GM23248 (cell line): ENCODE data around the gene SEMA6D. TPM values are rescaled to one million over a fixed set of nuclear protein-coding genes. Genes with fewer than 3 reads are reported as not detected.
"Not testable (repeated sequence)": the region's sequence is repeated elsewhere in the genome, so short reads cannot be mapped to it uniquely, and the experiment has no call there.

Experiments used
- DNase-seq: peaks from one replicate; pipeline ENCODE4 v3.0.0-alpha.2; 2015
- H2AFZ ChIP-seq: fragments of 200-600 bp; sonication (generic); 2 replicates; pipeline ENCODE4 v1.6.1; 2016; ENCODE audit warnings: antibody characterized with exemption
- H3F3A ChIP-seq: fragments of 200-600 bp; sonication (generic); 2 replicates; pipeline ENCODE4 v1.6.1; 2016; ENCODE audit warnings: mild to moderate bottlenecking, antibody characterized with exemption, mixed run types; ENCODE audit not compliant: insufficient read depth
- H3K27ac ChIP-seq: fragments of 200-600 bp; sonication (generic); 2 replicates; pipeline ENCODE4 v1.5.1; 2016; ENCODE audit warnings: mild to moderate bottlenecking
- H3K27me3 ChIP-seq: fragments of 200-600 bp; sonication (generic); replicated peaks from 2 replicates; pipeline ENCODE4 v1.6.1; 2016; ENCODE audit warnings: mild to moderate bottlenecking; ENCODE audit not compliant: insufficient read depth
- H3K36me3 ChIP-seq: fragments of 200-600 bp; sonication (generic); 2 replicates; pipeline ENCODE4 v1.6.1; 2016; ENCODE audit warnings: low read depth, mild to moderate bottlenecking
- H3K4me1 ChIP-seq: fragments of 200-600 bp; sonication (generic); 2 replicates; pipeline ENCODE4 v1.6.1; 2016; ENCODE audit warnings: mild to moderate bottlenecking; ENCODE audit not compliant: insufficient read depth
- H3K4me2 ChIP-seq: fragments of 200-600 bp; sonication (generic); one replicate; pipeline ENCODE4 v1.6.1; 2016; ENCODE audit warnings: mild to moderate bottlenecking; ENCODE audit not compliant: unreplicated experiment
- H3K4me3 ChIP-seq: fragments of 200-600 bp; sonication (generic); 2 replicates; pipeline ENCODE4 v1.5.1; 2016; ENCODE audit warnings: mild to moderate bottlenecking
- H3K79me2 ChIP-seq: fragments of 200-600 bp; sonication (generic); 2 replicates; pipeline ENCODE4 v1.6.1; 2016; ENCODE audit warnings: mild to moderate bottlenecking; ENCODE audit not compliant: insufficient read depth
- H3K9ac ChIP-seq: fragments of 200-600 bp; sonication (generic); 2 replicates; pipeline ENCODE4 v1.6.1; 2016; ENCODE audit warnings: mild to moderate bottlenecking
- H3K9me2 ChIP-seq: fragments of 200-600 bp; sonication (generic); 2 replicates; pipeline ENCODE4 v1.6.1; 2016; ENCODE audit warnings: mixed run types, mild to moderate bottlenecking, moderate library complexity; ENCODE audit not compliant: insufficient read depth
- H3K9me3 ChIP-seq: fragments of 200-600 bp; sonication (generic); one replicate; pipeline ENCODE4 v1.6.1; 2017; ENCODE audit warnings: low read depth
- H4K20me1 ChIP-seq: fragments of 200-600 bp; sonication (generic); 2 replicates; pipeline ENCODE4 v1.6.0; 2016; ENCODE audit not compliant: insufficient read depth
- EZH2 ChIP-seq: fragments of 200-600 bp; sonication (generic); IDR thresholded peaks from 2 replicates; pipeline ENCODE4 v1.6.1; 2018; ENCODE audit warnings: antibody characterized with exemption, mild to moderate bottlenecking; ENCODE audit not compliant: insufficient read depth, poor library complexity, severe bottlenecking
- EZH2phosphoT487 ChIP-seq: fragments of 200-600 bp; sonication (generic); IDR thresholded peaks from 2 replicates; pipeline ENCODE4 v1.6.1; 2018; ENCODE audit warnings: antibody characterized with exemption, moderate library complexity, mild to moderate bottlenecking, low read depth; ENCODE audit not compliant: insufficient read depth
- WGBS, 2 experiments: methylation state at CpG; one replicate each; pipeline ENCODE4 v1.1.6; 2015 to 2017; ENCODE audit warnings: low lambda C conversion rate in 2 of 2, low coverage in 1 of 2; ENCODE audit errors: missing lambda C conversion rate in 2 of 2; 5-methylcytosine and 5-hydroxymethylcytosine counted together
- in situ Hi-C: fragments of 300-500 bp; cut with MboI; formaldehyde crosslinking; loops from 2 replicates; pipeline ENCODE4 v1.15.0; 2020
- polyA plus RNA-seq: library from polyadenylated mRNA; unstranded; fragments of >200 nt; fragmentation: Nextera tagmentation; extraction: Ambion mirVana; gene quantifications from 2 replicates; pipeline ENCODE4 v1.2.1, GENCODE V29; 2016
- total RNA-seq: library from RNA; depleted of rRNA; stranded (reverse); fragments of >200 nt; shearing (Covaris generic); gene quantifications from 2 replicates; pipeline ENCODE4 v1.2.3, GENCODE V29; 2014

The SEMA6D gene
- total and polyA plus RNA-seq, 2 experiments from 2014 or later, result 0.86 to 1.4 TPM

GRCh38 chr15:47737477-47737876, 20.2 kb downstream of the SEMA6D start:
- DNase-seq, result peak; percentile 46
- Histone ChIP-seq H3F3A (no peaks in the 10 kb centered on the region), H4K20me1 (no peaks in the 10 kb centered on the region), H3K4me3 (no peak overlapping the region), H3K9ac (no peak overlapping the region), H3K4me1 (peaks cover 8% of the 10 kb centered on the region; the same call in 1 of the 2 replicates), H3K27ac (no peak overlapping the region), H3K27me3 (no peaks in the 10 kb centered on the region), H3K9me3 (no peaks in the 10 kb centered on the region), H3K36me3 (no peaks in the 10 kb centered on the region), H3K79me2 (no peaks in the 10 kb centered on the region), H3K4me2 (no peak overlapping the region), H3K9me2 (no peaks in the 10 kb centered on the region), H2AFZ (peak overlapping the region; percentile 57; the same call in 1 of the 2 replicates)
- WGBS, 2 experiments, result 45 to 51% methylated on average over 2 of the region's 2 CpGs
- in situ Hi-C loops, result loop anchor here (25.0 kb wide), 1 partner anchor 550 kb away; no protein-coding TSS in a partner anchor
- TF ChIP-seq EZH2phosphoT487, result no peak
- no peak for TF ChIP-seq EZH2

- WGBS, 2 experiments, result 88 to 90% methylated on average over 4 of the region's 4 CpGs
- not testable (repeated sequence) for DNase-seq, H4K20me1 ChIP-seq, H3K9ac ChIP-seq, H3K9me2 ChIP-seq, H3K36me3 ChIP-seq, H3K4me2 ChIP-seq, H3K9me3 ChIP-seq, H3K79me2 ChIP-seq, H3K27me3 ChIP-seq, H3K4me3 ChIP-seq, H3K27ac ChIP-seq, H3F3A ChIP-seq, H3K4me1 ChIP-seq
- in situ Hi-C loops, result loop anchor here (25.0 kb wide), 1 partner anchor 549 kb away; no protein-coding TSS in a partner anchor
- peak overlapping the region; percentile 57; the same call in 1 of the 2 replicates for H2AFZ ChIP-seq
Measured at GRCh38 chr15:47738144-47738825, 21.0 kb downstream of the SEMA6D start.

GRCh38 chr15:47741082-47741481, 23.8 kb downstream of the SEMA6D start:
- H3K9me2 ChIP-seq, result no peaks in the 10 kb centered on the region
- H2AFZ ChIP-seq, result no peak overlapping the region
- no peaks in the 10 kb centered on the region for H3F3A ChIP-seq
- in situ Hi-C loops, result loop anchor here (25.0 kb wide), 1 partner anchor 546 kb away; no protein-coding TSS in a partner anchor
- no peaks in the 10 kb centered on the region for H3K79me2 ChIP-seq
- no peaks in the 10 kb centered on the region for H3K36me3 ChIP-seq
- H3K27ac ChIP-seq, result no peak overlapping the region
- H3K9me3 ChIP-seq, result no peaks in the 10 kb centered on the region
- TF ChIP-seq EZH2 (no peak), EZH2phosphoT487 (no peak)
- no peak overlapping the region for H3K9ac ChIP-seq
- peaks cover 8% of the 10 kb centered on the region; the same call in 1 of the 2 replicates for H3K4me1 ChIP-seq
- H3K27me3 ChIP-seq, result no peaks in the 10 kb centered on the region
- no peak for DNase-seq
- no peaks in the 10 kb centered on the region for H4K20me1 ChIP-seq
- no peak overlapping the region for H3K4me2 ChIP-seq
- no peak overlapping the region for H3K4me3 ChIP-seq
- 93 to 99% methylated on average over 4 of the region's 4 CpGs for WGBS, 2 experiments

GRCh38 chr15:47741907-47742306, 24.6 kb downstream of the SEMA6D start:
- no peak for DNase-seq
- TF ChIP-seq EZH2, result no peak
- TF ChIP-seq EZH2phosphoT487, result no peak
- Histone ChIP-seq H3K27ac (no peak overlapping the region), H3K4me2 (no peak overlapping the region), H3K4me3 (no peak overlapping the region), H3K36me3 (no peaks in the 10 kb centered on the region), H3F3A (no peaks in the 10 kb centered on the region), H3K27me3 (no peaks in the 10 kb centered on the region), H3K9me2 (no peaks in the 10 kb centered on the region), H2AFZ (no peak overlapping the region), H3K9ac (no peak overlapping the region), H3K9me3 (no peaks in the 10 kb centered on the region), H4K20me1 (no peaks in the 10 kb centered on the region), H3K4me1 (peaks cover 8% of the 10 kb centered on the region; the same call in 1 of the 2 replicates), H3K79me2 (no peaks in the 10 kb centered on the region)
- in situ Hi-C loops, result loop anchor here (25.0 kb wide), 1 partner anchor 545 kb away; no protein-coding TSS in a partner anchor
- 96% methylated on average over 5 of the region's 5 CpGs for WGBS, 2 experiments
